Measurements from ENCODE around the gene RRAGA. TPM values are rescaled to one million over a fixed set of nuclear protein-coding genes. Genes with fewer than 3 reads are reported as not detected.

Gene RRAGA
- total and polyA plus RNA-seq, 11 donors, result 47.1 to 107 (median 83.6) TPM

GRCh38 chr9:19050637-19051591, 1.7 kb downstream of the RRAGA start:
- H3K4me1 ChIP-seq, result peaks cover 0 to 46% (median 30%) of the 10 kb centered on the region in 12 donors
- DNase-seq, result no peak
- peaks cover 0 to 19% (median 3%) of the 10 kb centered on the region in 9 donors for H3K36me3 ChIP-seq
- ATAC-seq, result no peak
- intact Hi-C loops (cut with DNase I), result loop anchor here in 1 of 10 donors (10.0 kb wide), 1 partner anchor 74 kb away; the partner anchor contains the start of gene PLIN2
- peak overlapping the region in 6 of 12 donors; percentile 94 to 99 (median 98) for H3K27ac ChIP-seq
- WGBS, 4 donors, result 61 to 70% (median 64%) methylated on average over 12 of the region's 12 CpGs
- H3K27me3 ChIP-seq, result no peaks in the 10 kb centered on the region
- no peak for TF ChIP-seq POLR2A (IDR thresholded peaks at IDR 0.05)
- TF ChIP-seq CTCF (IDR thresholded peaks at IDR 0.05), result no peak
- H3K9me3 ChIP-seq, result no peaks in the 10 kb centered on the region
- peak overlapping the region; percentile 71 to 98 (median 88) for H3K4me3 ChIP-seq

GRCh38 chr9:19057033-19057432, 7.8 kb downstream of the RRAGA start:
- intact Hi-C loops (cut with DNase I), result loop anchor here in 2 of 10 donors (5.0 to 10.0 kb wide), 2 partner anchors 45 to 68 kb away; partner anchors contain the start of genes HAUS6 (in 1 of the 2) and PLIN2 (in 1 of the 2)
- H3K4me1 ChIP-seq, result peaks cover 0 to 18% (median 7%) of the 10 kb centered on the region in 12 donors
- H3K36me3 ChIP-seq, result peaks cover 0 to 67% (median 60%) of the 10 kb centered on the region in 9 donors
- H3K27ac ChIP-seq, result no peak overlapping the region
- TF ChIP-seq POLR2A (IDR thresholded peaks at IDR 0.05) (no peak), CTCF (IDR thresholded peaks at IDR 0.05) (no peak)
- no peak for DNase-seq
- no peak for ATAC-seq
- no peak overlapping the region for H3K4me3 ChIP-seq
- no peaks in the 10 kb centered on the region for H3K27me3 ChIP-seq
- no peaks in the 10 kb centered on the region for H3K9me3 ChIP-seq

- ATAC-seq, result no peak
- no peaks in the 10 kb centered on the region for H3K27me3 ChIP-seq
- intact Hi-C loops (cut with DNase I), result no loop called here
- DNase-seq, result no peak
- H3K27ac ChIP-seq, result no peak overlapping the region
- no peak overlapping the region for H3K4me3 ChIP-seq
- H3K4me1 ChIP-seq, result no peaks in the 10 kb centered on the region
- peaks cover 2 to 98% (median 89%) of the 10 kb centered on the region in 9 donors for H3K36me3 ChIP-seq
- H3K9me3 ChIP-seq, result no peaks in the 10 kb centered on the region
- TF ChIP-seq POLR2A (IDR thresholded peaks at IDR 0.05) (no peak), CTCF (IDR thresholded peaks at IDR 0.05) (no peak)
- 96 to 100% (median 98%) methylated on average over 2 of the region's 2 CpGs for WGBS, 4 donors
These were observed 25.0 kb downstream of the RRAGA start for GRCh38 chr9:19074229-19074628.

- Histone ChIP-seq H3K4me3 (no peak overlapping the region), H3K9me3 (no peaks in the 10 kb centered on the region), H3K27me3 (no peaks in the 10 kb centered on the region), H3K36me3 (peaks cover 2 to 97% (median 89%) of the 10 kb centered on the region in 9 donors), H3K4me1 (no peaks in the 10 kb centered on the region), H3K27ac (no peak overlapping the region)
- DNase-seq, result no peak
- WGBS, 4 donors, result 76 to 89% (median 85%) methylated on average over 1 of the region's 1 CpG
- no peak for ATAC-seq
- intact Hi-C loops (cut with DNase I), result no loop called here
- TF ChIP-seq CTCF (IDR thresholded peaks at IDR 0.05), result no peak
- TF ChIP-seq POLR2A (IDR thresholded peaks at IDR 0.05), result no peak
These were observed 25.6 kb downstream of the RRAGA start for GRCh38 chr9:19074836-19075235.

All from heart left ventricle (tissue), 16 donors.